GM12864 (cell line): ENCODE measurements around the gene ARPC5L.

Source experiments
- DNase-seq: peaks from one replicate; pipeline ENCODE4 v3.0.0-alpha.2; 2011; ENCODE audit warnings: low read depth
- H3K4me3 ChIP-seq: 2 replicates; pipeline ENCODE4 v1.5.1; 2011; ENCODE audit warnings: mild to moderate bottlenecking, low read depth, low read length, control low read depth
- TF ChIP-seq, protein P1 (sequence below): IDR thresholded peaks from 2 replicates; pipeline ENCODE4 v1.5.1; 2011; ENCODE audit warnings: low read depth, mild to moderate bottlenecking, moderate library complexity, low read length, control low read depth, inconsistent platforms; ENCODE audit errors: missing control alignments

The ARPC5L gene

DNA sequence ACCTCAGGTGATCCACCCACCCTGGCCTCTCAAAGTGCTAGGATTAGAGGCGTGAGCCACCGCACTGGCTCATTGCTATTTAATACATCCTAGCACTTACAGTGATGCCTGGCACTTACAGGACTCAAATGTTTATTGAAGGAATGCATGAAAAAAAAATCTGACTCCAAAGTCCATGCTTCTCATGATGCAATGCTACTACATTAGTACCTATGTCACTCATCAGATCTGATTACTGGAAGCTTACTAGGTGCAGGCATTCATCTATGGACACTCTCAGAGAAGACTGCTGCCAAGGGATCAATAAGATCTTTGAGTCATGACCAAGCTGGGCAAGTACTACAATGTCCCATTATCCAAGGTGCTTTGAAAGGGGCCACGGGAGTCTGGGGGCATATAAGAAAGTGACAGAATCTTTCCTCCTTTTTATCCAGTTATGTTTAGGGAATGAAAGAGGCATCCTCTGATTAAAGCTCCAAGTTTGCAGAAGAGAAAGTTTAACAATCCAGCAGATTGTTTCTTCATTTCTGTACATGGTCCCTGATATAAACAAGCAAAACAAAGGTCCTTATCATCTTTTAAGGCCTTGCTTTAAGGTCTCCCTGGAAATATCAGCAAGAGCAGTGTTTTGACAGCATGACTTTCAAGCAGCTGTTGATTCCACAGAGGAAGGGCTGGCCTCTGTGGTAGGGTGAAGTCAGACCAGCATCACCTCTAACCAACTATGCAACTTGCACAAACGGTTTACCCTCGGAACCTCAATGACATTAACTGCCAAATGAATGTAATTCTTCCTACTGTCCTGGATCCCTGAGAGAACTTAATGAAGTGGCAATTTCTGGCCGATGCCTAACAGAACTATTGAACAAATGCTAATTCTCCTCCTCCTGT is 35.9 kb downstream of the ARPC5L start:
- TF ChIP-seq, protein P1, sequence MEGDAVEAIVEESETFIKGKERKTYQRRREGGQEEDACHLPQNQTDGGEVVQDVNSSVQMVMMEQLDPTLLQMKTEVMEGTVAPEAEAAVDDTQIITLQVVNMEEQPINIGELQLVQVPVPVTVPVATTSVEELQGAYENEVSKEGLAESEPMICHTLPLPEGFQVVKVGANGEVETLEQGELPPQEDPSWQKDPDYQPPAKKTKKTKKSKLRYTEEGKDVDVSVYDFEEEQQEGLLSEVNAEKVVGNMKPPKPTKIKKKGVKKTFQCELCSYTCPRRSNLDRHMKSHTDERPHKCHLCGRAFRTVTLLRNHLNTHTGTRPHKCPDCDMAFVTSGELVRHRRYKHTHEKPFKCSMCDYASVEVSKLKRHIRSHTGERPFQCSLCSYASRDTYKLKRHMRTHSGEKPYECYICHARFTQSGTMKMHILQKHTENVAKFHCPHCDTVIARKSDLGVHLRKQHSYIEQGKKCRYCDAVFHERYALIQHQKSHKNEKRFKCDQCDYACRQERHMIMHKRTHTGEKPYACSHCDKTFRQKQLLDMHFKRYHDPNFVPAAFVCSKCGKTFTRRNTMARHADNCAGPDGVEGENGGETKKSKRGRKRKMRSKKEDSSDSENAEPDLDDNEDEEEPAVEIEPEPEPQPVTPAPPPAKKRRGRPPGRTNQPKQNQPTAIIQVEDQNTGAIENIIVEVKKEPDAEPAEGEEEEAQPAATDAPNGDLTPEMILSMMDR: no peak
- H3K4me3 ChIP-seq: no peak overlapping the region
- DNase-seq: no peak

DNA sequence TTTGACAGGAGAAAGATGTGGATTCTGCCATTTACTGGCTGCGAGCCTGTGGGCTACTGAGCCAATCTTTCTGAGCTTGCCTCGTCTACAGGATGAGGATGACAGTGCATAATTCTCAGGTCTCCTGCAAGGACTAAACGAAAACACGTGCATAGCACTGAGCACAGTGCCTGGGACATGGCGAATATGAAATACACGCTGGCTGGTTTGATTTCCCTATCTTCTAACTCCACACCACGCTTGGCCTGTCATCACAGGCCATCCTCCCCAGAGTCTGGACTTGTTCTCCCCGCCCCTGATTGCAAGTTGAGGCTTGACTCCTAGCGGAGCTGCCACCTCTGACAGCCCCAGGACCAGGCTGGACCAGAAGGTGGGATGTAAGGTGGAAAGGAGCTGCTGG is 37.9 kb downstream of the ARPC5L start:
- TF ChIP-seq, protein P1: no peak
- H3K4me3 ChIP-seq: no peak overlapping the region
- no peak for DNase-seq

DNA sequence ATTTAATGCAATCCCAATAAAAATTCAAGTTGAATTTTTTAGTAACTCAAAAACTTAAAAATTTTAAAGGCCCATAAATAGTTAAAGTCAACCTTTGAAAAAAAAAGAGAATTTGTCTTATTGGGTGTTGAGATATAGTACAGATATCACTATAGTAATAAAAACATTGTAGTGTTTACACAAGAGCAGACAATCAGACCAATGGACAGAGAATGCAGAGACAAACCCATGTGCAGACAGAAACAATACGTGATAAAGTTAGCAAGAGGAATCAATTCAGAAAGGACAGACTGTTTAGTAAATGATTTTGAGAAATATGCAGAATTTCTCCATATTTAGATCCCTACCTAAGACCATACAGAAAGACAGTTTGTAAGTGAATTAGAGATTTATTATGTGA is 45.0 kb downstream of the ARPC5L start:
- DNase-seq: no peak
- no peak overlapping the region for H3K4me3 ChIP-seq
- TF ChIP-seq, protein P1: no peak

DNA sequence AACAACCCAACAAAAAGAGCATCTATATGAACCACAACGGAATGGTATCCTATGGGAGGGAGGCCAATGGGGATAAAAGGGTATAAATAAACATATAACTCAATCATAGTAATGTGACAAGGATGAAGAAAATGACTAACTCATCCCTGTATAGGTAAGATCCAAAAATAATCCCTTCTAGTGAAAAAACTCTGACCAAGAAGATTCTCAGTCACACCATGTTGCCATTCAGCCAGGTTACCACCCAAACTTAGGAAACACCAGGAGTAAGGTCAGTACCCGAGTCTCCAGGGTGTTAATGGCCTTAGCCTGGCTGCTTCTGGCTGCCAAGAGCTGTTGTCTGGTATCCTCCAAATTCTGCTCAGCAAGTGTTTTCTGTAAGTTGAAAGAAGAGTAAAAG is 46.2 kb downstream of the ARPC5L start:
- no peak for DNase-seq
- TF ChIP-seq, protein P1: no peak
- no peak overlapping the region for H3K4me3 ChIP-seq

DNA sequence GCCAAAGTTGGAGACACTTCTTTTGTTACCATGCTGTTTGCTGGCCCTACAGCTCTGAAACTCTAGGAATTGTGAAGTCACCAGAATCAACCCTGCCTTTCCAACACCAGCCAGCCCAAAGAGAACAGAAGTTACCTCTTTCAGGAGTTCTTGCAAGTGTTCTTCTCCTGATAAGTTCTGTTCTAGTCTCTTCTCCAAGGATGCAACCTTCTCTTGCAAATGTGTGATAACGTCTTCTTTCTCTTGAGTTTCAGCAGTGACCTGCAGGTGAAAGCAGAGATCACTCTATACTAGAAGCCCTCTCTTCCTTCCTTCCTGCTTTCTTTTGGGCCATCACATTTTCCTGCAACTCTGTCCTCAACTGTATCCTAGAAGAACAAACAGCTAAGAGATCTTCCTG is 49.8 kb downstream of the ARPC5L start:
- DNase-seq: no peak

DNA sequence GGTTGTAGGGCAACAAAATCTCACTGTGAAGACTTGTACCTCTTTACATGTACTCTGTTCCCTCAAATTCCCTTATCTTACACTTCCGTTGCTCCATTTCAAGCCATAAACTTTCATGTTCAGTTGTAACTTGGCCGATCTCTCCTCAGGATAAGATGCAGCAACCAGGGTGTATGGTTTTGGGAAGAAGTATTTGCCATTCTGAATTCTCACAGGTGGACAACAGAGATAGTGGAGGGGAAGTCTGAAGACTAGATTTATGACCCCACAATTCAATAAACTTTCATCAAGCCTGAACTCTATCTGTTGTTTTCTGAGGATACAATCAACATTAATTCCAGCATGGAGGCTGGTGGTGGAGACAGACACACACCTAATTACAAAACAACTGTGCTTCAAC is 51.4 kb downstream of the ARPC5L start:
- H3K4me3 ChIP-seq: no peak overlapping the region
- TF ChIP-seq, protein P1: no peak
- DNase-seq: no peak

More for the DNA sequence above, 49.8 kb downstream of the ARPC5L start:
- TF ChIP-seq, protein P1: no peak
- no peak overlapping the region for H3K4me3 ChIP-seq
